Vagina (tissue), 2 donors: Measurements from ENCODE around the gene GNG4. TPM values are rescaled to one million over a fixed set of nuclear protein-coding genes. Genes with fewer than 3 reads are reported as not detected.

ENCODE experiments used
- DNase-seq, 2 donors: peaks; one replicate each; pipeline ENCODE4 v3.0.0-alpha.2; 2017; ENCODE audit errors: extremely low spot score in 2 of 2
- H3K27ac ChIP-seq: fragments of 200-600 bp; sonication (generic); one replicate; pipeline ENCODE4 v1.5.1; 2019
- H3K27me3 ChIP-seq: fragments of 200-600 bp; sonication (generic); one replicate; pipeline ENCODE4 v1.5.1; 2019
- H3K36me3 ChIP-seq, 2 donors: fragments of 200-600 bp; sonication (generic); one replicate each; pipeline ENCODE4 v1.5.1; 2017 to 2019
- H3K4me1 ChIP-seq: fragments of 200-600 bp; sonication (generic); one replicate; pipeline ENCODE4 v1.5.1; 2019
- H3K4me3 ChIP-seq, 2 donors: fragments of 200-600 bp; sonication (generic); 1 replicate in 1 of 2; 2 replicates in 1 of 2; pipeline ENCODE4 v1.5.1; 2016 to 2019
- H3K9me3 ChIP-seq: fragments of 200-600 bp; sonication (generic); one replicate; pipeline ENCODE4 v1.5.1; 2019
- POLR2A ChIP-seq, 2 donors: fragments of 450-650 bp; IDR thresholded peaks; one replicate each; pipeline ENCODE4 v1.6.1; 2017; ENCODE audit warnings: antibody characterized with exemption in 2 of 2, mild to moderate bottlenecking in 2 of 2, moderate library complexity in 2 of 2
- POLR2AphosphoS5 ChIP-seq, 2 donors: sonication (generic); formaldehyde crosslinking; IDR thresholded peaks; one replicate each; pipeline ENCODE4 v1.9.0; 2017; ENCODE audit warnings: antibody characterized with exemption in 2 of 2, mild to moderate bottlenecking in 2 of 2, low read depth in 1 of 2; ENCODE audit not compliant: insufficient read depth in 1 of 2
- intact Hi-C: fragments of 100-400 bp; cut with DNase I; formaldehyde crosslinking; loops from one replicate; pipeline ENCODE4 v1.15.1; 2023
- total RNA-seq: library from RNA; depleted of rRNA; stranded (reverse); fragments of >200 nt; gene quantifications from one replicate; pipeline ENCODE4 v1.2.3, GENCODE V29; 2016
- TF ChIP-seq, protein P1 (sequence below), 3 experiments: fragments of 450-650 bp in 2 of 3; fragments of 200-600 bp in 1 of 3; sonication (generic) in 1 of 3; IDR thresholded peaks; one replicate each; pipeline ENCODE4 v1.5.1; 2017 to 2019; ENCODE audit warnings: antibody characterized with exemption in 3 of 3, mild to moderate bottlenecking in 2 of 3, moderate library complexity in 2 of 3

GNG4 gene
- total RNA-seq, 1 donor from 2014 or later, result 6.6 TPM

GRCh38 chr1:235682216-235682615 is 32.6 kb upstream of the GNG4 start:
- no peak overlapping the region for H3K27ac ChIP-seq
- DNase-seq, result no peak
- TF ChIP-seq, protein P1, sequence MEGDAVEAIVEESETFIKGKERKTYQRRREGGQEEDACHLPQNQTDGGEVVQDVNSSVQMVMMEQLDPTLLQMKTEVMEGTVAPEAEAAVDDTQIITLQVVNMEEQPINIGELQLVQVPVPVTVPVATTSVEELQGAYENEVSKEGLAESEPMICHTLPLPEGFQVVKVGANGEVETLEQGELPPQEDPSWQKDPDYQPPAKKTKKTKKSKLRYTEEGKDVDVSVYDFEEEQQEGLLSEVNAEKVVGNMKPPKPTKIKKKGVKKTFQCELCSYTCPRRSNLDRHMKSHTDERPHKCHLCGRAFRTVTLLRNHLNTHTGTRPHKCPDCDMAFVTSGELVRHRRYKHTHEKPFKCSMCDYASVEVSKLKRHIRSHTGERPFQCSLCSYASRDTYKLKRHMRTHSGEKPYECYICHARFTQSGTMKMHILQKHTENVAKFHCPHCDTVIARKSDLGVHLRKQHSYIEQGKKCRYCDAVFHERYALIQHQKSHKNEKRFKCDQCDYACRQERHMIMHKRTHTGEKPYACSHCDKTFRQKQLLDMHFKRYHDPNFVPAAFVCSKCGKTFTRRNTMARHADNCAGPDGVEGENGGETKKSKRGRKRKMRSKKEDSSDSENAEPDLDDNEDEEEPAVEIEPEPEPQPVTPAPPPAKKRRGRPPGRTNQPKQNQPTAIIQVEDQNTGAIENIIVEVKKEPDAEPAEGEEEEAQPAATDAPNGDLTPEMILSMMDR (IDR thresholded peaks at IDR 0.05), result no peak
- TF ChIP-seq POLR2AphosphoS5 (IDR thresholded peaks at IDR 0.05; ENCODE audit: insufficient read depth in 1 of 2, low read depth in 1 of 2) (no peak), POLR2A (IDR thresholded peaks at IDR 0.05) (no peak)
- intact Hi-C loops, result no loop called here
- H3K4me3 ChIP-seq, result no peak overlapping the region
- H3K36me3 ChIP-seq, result peaks cover 2 to 42% of the 10 kb centered on the region in 2 donors
- H3K27me3 ChIP-seq, result no peaks in the 10 kb centered on the region
- H3K9me3 ChIP-seq, result no peaks in the 10 kb centered on the region
- no peaks in the 10 kb centered on the region for H3K4me1 ChIP-seq

GRCh38 chr1:235679644-235680043 is 30.1 kb upstream of the GNG4 start:
- peaks cover 2 to 50% of the 10 kb centered on the region in 2 donors for H3K36me3 ChIP-seq
- intact Hi-C loops, result no loop called here

DNA sequence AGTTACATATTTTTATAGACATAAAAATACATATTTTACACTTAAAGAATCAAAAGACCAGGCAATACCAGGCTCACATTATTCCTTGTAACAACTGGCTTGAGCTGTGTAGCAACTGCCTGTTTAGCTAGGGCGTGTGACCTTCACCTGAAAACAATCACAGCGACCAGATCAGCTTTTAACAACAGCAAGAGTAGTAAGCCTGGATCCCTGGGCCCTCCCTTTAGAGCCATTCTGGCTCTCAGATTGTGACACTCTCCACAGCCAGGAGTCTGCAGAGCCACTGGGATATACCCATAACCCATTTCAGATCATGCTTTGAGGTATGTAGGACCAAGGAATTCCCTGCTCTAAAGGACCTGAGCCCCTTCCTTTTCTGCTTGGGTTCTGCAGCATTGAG is 29.4 kb upstream of the GNG4 start:
- Histone ChIP-seq H3K27me3 (no peaks in the 10 kb centered on the region), H3K4me3 (no peak overlapping the region), H3K27ac (no peak overlapping the region), H3K4me1 (no peaks in the 10 kb centered on the region), H3K9me3 (no peaks in the 10 kb centered on the region), H3K36me3 (peaks cover 2 to 52% of the 10 kb centered on the region in 2 donors)
- no peak for DNase-seq
- intact Hi-C loops, result no loop called here
- TF ChIP-seq, protein P1 (IDR thresholded peaks at IDR 0.05), result no peak
- no peak for TF ChIP-seq POLR2AphosphoS5 (IDR thresholded peaks at IDR 0.05; ENCODE audit: insufficient read depth in 1 of 2, low read depth in 1 of 2)
- TF ChIP-seq POLR2A (IDR thresholded peaks at IDR 0.05), result no peak

More at GRCh38 chr1:235679644-235680043, 30.1 kb upstream of the GNG4 start:
- Histone ChIP-seq H3K27me3 (no peaks in the 10 kb centered on the region), H3K4me1 (no peaks in the 10 kb centered on the region), H3K9me3 (no peaks in the 10 kb centered on the region), H3K4me3 (no peak overlapping the region), H3K27ac (no peak overlapping the region)
- TF ChIP-seq POLR2AphosphoS5 (IDR thresholded peaks at IDR 0.05; ENCODE audit: insufficient read depth in 1 of 2, low read depth in 1 of 2) (no peak), POLR2A (IDR thresholded peaks at IDR 0.05) (no peak)
- TF ChIP-seq, protein P1 (IDR thresholded peaks at IDR 0.05), result no peak
- DNase-seq, result no peak

DNA sequence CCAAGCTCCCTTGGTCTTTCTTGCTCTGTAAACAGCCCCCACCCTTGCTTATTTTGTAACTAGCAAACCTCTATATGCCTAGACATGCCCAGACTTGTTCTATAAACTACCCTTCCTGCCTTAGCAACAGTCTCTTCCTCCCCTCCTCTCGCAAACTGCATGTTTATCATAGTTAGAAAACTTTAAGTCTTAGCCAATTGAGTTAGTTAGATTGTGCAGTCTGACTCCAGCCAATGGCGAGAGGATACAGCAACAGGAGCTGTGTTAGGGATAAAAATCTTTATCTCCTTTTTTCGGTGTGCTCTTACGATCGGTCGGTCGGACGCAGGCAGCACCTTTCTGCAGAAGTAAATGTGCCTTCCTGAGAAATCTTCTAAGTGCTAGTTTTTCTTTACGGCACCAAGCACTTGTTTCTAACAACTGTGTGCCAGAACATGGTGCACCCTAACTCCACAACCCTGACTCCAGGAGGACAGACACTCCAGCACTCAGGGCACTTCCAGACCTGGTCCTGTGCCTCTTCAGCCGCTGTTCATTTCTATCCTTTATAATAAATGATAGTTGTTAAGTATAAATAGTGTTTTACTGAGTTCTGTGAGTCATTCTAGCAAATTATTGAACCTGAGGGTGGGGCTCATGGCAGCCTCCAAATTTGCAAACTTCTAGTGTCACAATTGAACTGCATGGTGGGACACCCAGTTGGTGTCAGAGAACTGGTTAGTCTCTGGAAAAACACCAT is 25.7 kb upstream of the GNG4 start:
- Histone ChIP-seq H3K4me3 (no peak overlapping the region), H3K27me3 (no peaks in the 10 kb centered on the region), H3K4me1 (no peaks in the 10 kb centered on the region), H3K9me3 (peaks cover 10% of the 10 kb centered on the region), H3K27ac (no peak overlapping the region), H3K36me3 (peaks cover 2 to 65% of the 10 kb centered on the region in 2 donors)
- intact Hi-C loops, result no loop called here
- TF ChIP-seq POLR2A (IDR thresholded peaks at IDR 0.05) (no peak), POLR2AphosphoS5 (IDR thresholded peaks at IDR 0.05; ENCODE audit: insufficient read depth in 1 of 2, low read depth in 1 of 2) (no peak)
- TF ChIP-seq, protein P1 (IDR thresholded peaks at IDR 0.05), result no peak
- no peak for DNase-seq

GRCh38 chr1:235673981-235674380 is 24.4 kb upstream of the GNG4 start:
- Histone ChIP-seq H3K9me3 (peaks cover 13% of the 10 kb centered on the region), H3K4me1 (no peaks in the 10 kb centered on the region), H3K27me3 (no peaks in the 10 kb centered on the region), H3K36me3 (peaks cover 2 to 73% of the 10 kb centered on the region in 2 donors), H3K4me3 (no peak overlapping the region), H3K27ac (no peak overlapping the region)
- DNase-seq, result no peak
- intact Hi-C loops, result no loop called here
- TF ChIP-seq, protein P1 (IDR thresholded peaks at IDR 0.05), result no peak
- TF ChIP-seq POLR2AphosphoS5 (IDR thresholded peaks at IDR 0.05; ENCODE audit: insufficient read depth in 1 of 2, low read depth in 1 of 2) (no peak), POLR2A (IDR thresholded peaks at IDR 0.05) (no peak)
